Stimulated activated CD8-positive, alpha-beta memory T cell treated with anti-CD3 and anti-CD28 coated beads, Interleukin-7, amount 100 ng/mL, for 24 hours (primary cell): Measurements from ENCODE around the gene CLPX.
"Not testable (repeated sequence)": the region's sequence is repeated elsewhere in the genome, so short reads cannot be mapped to it uniquely, and the experiment has no call there.

Experiments used
- DNase-seq: peaks from one replicate; pipeline ENCODE4 v3.0.0-alpha.2; 2020; ENCODE audit warnings: low read depth

The CLPX gene

GRCh38 chr15:65184868-65185717, at the start of gene CLPX:
CLPX (minus strand) TSS chr15:65185342; CDS start chr15:65185153, 189 bp downstream.
- peak; percentile 70 for DNase-seq

GRCh38 chr15:65233696-65234095, 48.6 kb upstream of the CLPX start:
- no peak for DNase-seq

DNA sequence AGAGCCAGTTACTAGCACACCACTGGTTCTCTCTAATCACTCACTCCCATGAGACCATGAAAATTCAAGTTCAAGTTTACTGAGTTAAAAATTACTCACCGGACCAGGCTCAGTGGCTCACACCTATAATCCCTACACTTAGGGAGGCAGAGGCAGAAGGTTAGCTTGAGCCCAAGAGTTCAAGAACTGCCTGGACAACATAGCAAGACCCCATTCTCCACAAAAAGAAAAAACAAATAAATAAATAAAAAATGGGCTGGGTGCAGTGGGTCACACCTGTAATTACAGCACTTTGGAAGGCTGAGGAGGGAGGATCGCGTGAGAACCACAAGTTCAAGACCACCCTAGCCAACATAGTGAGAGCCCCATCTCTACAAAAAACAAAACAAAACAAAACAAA, 47.4 kb upstream of the CLPX start:
- DNase-seq = no peak

GRCh38 chr15:65231306-65231705, 46.2 kb upstream of the CLPX start:
- DNase-seq = no peak

DNA sequence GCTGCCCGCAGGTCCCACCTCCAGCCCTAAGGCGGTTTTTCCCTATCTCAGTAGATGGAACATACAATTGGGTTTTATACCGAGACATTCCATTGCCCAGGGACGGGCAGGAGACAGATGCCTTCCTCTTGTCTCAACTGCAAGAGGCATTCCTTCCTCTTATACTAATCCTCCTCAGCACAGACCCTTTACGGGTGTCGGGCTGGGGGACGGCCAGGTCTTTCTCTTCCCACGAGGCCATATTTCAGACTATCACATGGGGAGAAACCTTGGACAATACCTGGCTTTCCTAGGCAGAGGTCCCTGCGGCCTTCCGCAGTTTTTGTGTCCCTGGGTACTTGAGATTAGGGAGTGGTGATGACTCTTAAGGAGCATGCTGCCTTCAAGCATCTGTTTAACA, 41.8 kb upstream of the CLPX start:
- not testable (repeated sequence) for DNase-seq

GRCh38 chr15:65226221-65226620, 41.1 kb upstream of the CLPX start:
- DNase-seq = no peak

GRCh38 chr15:65223996-65224395, 38.9 kb upstream of the CLPX start:
- no peak for DNase-seq

GRCh38 chr15:65222891-65223290, 37.7 kb upstream of the CLPX start:
- no peak for DNase-seq

GRCh38 chr15:65221697-65222096, 36.6 kb upstream of the CLPX start:
- no peak for DNase-seq

GRCh38 chr15:65219137-65219536, 34.0 kb upstream of the CLPX start:
- no peak for DNase-seq

DNA sequence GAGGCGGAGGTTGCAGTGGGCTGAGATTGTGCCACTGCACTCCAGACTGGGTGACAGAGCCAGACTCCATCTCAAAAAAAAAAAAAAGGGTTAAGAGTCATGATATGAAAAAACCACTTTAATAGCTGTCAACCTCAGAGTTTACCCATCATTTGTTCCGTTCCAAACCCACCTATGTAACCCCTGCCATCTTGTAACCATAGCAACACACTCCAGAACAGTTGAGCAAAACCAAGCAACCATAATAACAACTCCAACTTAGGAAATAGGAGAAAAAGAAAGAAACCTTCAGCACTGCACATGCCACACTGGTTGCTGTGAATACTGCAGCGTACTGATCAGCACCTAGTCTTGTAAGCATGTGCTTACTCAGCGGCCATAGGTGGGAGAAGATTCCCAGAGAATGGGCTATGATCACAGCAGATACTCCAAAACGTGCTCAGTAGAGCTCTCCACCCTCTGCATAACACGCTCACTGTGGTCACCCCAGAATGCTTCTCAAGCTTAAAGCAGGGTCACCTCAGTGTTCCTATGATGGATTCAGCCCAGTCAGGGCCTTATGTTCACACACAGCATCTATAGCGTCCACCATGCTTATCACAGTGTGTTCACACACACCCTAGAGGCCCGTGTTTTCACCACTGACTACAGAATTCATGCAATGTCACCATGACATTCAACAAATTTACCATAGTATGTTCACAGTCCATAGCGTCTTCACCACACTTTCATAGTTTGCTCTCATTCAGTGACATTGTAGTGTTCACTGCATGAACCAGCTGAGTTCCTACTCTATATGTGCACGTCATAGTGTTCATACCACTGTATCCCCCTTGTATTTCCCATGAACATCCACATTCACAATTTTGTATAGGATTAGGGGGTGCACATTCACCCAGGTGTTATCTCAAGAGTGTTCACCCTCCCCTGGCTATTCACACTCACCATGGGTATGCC, 32.7 kb upstream of the CLPX start:
- DNase-seq = no peak

DNA sequence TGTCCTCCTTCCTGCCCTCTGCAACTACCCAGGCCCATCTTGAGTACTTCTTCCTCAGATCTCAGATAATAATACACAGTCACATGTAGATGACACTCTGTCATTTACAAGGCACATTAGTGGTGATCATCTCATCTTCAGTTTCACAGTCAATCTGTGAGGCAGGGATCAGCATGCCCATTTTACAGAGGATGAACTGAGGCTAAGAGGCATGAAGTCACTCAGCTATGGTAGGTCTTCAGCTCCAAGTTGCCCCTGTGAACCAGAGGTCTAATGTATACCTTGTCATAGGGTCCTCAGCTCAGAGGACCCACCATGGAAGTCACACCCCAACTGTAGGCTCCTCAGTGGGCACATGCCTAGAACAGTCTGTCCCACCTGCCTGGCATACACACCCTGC, 30.4 kb upstream of the CLPX start:
- DNase-seq = no peak

GRCh38 chr15:65214010-65214409, 28.9 kb upstream of the CLPX start:
- no peak for DNase-seq

GRCh38 chr15:65213241-65213640, 28.1 kb upstream of the CLPX start:
- DNase-seq = no peak

DNA sequence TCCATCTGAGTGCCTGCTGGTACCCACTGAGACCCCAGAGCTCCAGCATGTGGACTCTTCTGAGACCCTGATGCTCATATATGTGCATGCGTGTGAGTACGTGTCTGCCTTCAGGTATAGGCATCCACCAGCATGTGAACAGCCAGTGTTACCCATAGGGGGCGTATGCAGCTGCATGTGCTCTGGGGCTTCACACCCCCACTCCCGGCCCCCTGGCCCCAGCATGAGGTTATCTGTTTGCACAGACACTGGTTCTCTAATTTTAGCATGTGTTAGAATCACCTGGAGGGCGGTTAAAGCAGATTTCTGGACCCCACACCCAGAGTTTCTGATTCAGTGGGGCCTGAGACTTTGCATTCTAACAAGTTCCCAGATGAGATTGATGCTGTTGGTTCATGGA, 27.0 kb upstream of the CLPX start:
- DNase-seq = no peak

DNA sequence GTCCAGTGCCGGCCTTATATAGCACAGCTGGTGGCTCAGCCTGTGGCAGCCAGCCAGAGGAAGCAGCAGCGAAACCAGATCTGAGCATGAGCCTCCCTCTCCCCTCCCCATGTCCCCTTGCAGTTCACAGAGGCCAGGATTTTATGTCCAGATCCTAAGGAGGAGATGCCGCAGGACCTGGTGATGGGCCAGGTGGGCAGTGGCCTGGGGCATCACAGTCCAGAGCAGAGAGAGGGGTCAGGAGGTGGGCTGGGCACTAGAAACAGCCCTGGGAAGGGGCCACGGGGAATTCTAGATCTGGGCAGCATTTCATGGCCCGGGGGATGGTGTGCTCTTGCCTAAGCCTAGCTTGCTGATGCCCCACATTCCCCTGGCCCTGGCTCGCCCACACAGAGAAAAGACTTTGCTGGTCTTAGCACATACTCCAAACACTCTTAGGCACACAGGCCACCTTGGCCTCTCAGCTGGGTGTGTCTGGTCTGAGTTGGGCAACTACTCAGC, 26.4 kb upstream of the CLPX start:
- DNase-seq = no peak

DNA sequence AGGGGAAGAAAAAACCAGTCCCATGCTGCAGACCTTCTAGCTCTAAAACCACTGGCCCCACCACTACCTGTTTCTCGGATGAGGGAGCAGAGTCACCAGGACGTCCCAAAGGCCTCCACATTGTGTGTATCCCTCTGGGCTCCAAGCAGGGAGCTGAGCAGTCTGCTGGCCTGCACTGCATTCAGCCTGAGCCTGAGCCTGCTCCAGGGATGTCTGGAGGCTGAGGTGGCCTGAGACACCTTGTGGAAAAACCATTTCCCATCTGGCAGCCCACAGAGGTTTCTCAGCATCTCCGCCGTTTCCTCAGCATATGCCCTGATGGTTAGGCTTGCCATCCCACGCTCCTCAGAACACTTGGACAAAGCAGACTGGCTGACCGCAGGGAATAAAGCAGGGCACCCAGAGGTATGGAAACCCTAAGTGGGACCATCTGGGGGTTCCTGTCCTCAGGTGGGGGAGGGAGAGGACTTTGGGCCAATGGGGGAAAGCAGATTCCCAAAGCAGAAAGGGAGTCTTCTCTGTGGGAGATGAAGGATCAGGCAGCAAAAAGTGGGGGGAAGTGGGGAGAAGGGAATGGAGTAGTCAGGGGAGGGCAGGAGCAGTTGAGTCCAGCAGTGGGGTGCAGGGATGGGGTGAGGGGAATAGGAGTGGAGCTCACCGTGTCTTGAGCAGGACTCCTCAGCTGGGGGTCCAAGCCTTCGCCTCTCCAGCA, 25.8 kb upstream of the CLPX start, which contains the start of gene CILP:
Gene CILP, minus strand, starts transcription at position 704 of the 712 bp plus-strand sequence. CDS start 1,718 bp downstream, outside the sequence.
- DNase-seq = no peak

GRCh38 chr15:65209701-65210643, 24.8 kb upstream of the CLPX start:
- no peak for DNase-seq

- no peak for DNase-seq
Measured at GRCh38 chr15:65208647-65209046, 23.5 kb upstream of the CLPX start.

- no peak for DNase-seq
Measured at GRCh38 chr15:65207280-65207840, 22.2 kb upstream of the CLPX start.
